ENCODE results near the gene TSTD1.

DNA sequence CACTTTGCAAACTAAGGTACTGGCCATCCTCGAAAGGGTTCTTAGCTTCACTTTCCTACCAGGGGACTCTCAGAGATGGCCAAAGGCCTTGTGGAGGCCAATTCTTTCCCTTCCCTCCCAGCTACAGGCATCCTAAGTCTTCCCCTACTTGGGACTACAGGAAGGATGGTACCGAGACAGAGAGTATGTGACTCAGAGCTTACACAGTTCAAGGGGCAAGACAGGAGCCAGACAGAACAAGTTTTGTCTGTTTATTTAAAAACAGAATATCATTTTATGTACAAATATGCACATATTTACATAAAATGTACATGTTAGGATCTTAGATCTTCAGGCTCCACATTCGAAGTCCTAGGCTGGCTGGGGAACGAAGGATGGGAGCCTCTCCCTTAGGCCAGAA is 32.0 kb upstream of the TSTD1 start:
- TF ChIP-seq, protein P1, sequence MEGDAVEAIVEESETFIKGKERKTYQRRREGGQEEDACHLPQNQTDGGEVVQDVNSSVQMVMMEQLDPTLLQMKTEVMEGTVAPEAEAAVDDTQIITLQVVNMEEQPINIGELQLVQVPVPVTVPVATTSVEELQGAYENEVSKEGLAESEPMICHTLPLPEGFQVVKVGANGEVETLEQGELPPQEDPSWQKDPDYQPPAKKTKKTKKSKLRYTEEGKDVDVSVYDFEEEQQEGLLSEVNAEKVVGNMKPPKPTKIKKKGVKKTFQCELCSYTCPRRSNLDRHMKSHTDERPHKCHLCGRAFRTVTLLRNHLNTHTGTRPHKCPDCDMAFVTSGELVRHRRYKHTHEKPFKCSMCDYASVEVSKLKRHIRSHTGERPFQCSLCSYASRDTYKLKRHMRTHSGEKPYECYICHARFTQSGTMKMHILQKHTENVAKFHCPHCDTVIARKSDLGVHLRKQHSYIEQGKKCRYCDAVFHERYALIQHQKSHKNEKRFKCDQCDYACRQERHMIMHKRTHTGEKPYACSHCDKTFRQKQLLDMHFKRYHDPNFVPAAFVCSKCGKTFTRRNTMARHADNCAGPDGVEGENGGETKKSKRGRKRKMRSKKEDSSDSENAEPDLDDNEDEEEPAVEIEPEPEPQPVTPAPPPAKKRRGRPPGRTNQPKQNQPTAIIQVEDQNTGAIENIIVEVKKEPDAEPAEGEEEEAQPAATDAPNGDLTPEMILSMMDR (conservative IDR thresholded peaks at IDR 0.05; ENCODE audit: low read depth in 2 of 2) = no peak
- no peak for TF ChIP-seq EZH2phosphoT487 (IDR thresholded peaks at IDR 0.05; ENCODE audit: unreplicated experiment)
- no peak for TF ChIP-seq CREB1 (CRISPR knock-in tag; IDR thresholded peaks at IDR 0.05; ENCODE audit: low read depth)
- TF ChIP-seq EZH2 (IDR thresholded peaks at IDR 0.05; ENCODE audit: low read depth, unreplicated experiment) = no peak
- TF ChIP-seq JUNB (IDR thresholded peaks at IDR 0.05; ENCODE audit: unreplicated experiment) = no peak
- no peak for TF ChIP-seq STAT1 (IDR thresholded peaks at IDR 0.05; ENCODE audit: unreplicated experiment)
- TF ChIP-seq, protein P2, sequence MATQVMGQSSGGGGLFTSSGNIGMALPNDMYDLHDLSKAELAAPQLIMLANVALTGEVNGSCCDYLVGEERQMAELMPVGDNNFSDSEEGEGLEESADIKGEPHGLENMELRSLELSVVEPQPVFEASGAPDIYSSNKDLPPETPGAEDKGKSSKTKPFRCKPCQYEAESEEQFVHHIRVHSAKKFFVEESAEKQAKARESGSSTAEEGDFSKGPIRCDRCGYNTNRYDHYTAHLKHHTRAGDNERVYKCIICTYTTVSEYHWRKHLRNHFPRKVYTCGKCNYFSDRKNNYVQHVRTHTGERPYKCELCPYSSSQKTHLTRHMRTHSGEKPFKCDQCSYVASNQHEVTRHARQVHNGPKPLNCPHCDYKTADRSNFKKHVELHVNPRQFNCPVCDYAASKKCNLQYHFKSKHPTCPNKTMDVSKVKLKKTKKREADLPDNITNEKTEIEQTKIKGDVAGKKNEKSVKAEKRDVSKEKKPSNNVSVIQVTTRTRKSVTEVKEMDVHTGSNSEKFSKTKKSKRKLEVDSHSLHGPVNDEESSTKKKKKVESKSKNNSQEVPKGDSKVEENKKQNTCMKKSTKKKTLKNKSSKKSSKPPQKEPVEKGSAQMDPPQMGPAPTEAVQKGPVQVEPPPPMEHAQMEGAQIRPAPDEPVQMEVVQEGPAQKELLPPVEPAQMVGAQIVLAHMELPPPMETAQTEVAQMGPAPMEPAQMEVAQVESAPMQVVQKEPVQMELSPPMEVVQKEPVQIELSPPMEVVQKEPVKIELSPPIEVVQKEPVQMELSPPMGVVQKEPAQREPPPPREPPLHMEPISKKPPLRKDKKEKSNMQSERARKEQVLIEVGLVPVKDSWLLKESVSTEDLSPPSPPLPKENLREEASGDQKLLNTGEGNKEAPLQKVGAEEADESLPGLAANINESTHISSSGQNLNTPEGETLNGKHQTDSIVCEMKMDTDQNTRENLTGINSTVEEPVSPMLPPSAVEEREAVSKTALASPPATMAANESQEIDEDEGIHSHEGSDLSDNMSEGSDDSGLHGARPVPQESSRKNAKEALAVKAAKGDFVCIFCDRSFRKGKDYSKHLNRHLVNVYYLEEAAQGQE (IDR thresholded peaks at IDR 0.05; ENCODE audit: unreplicated experiment) = no peak
- TF ChIP-seq POLR2AphosphoS5 (IDR thresholded peaks at IDR 0.05; ENCODE audit: low read depth) = no peak
- no peak for TF ChIP-seq ZNF331 (CRISPR knock-in tag; IDR thresholded peaks at IDR 0.05; ENCODE audit: low read depth)
- TF ChIP-seq, protein P3, sequence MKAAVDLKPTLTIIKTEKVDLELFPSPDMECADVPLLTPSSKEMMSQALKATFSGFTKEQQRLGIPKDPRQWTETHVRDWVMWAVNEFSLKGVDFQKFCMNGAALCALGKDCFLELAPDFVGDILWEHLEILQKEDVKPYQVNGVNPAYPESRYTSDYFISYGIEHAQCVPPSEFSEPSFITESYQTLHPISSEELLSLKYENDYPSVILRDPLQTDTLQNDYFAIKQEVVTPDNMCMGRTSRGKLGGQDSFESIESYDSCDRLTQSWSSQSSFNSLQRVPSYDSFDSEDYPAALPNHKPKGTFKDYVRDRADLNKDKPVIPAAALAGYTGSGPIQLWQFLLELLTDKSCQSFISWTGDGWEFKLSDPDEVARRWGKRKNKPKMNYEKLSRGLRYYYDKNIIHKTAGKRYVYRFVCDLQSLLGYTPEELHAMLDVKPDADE (IDR thresholded peaks at IDR 0.05) = no peak
